SU-DHL-6 (cell line): ENCODE results near the gene EMB.
"Not testable (repeated sequence)": the region's sequence is repeated elsewhere in the genome, so short reads cannot be mapped to it uniquely, and the experiment has no call there.

Experiments used
- H2AFZ ChIP-seq: fragments of 200-600 bp; sonication (generic); 2 replicates; pipeline ENCODE4 v1.6.1; 2014; ENCODE audit warnings: low read depth, mild to moderate bottlenecking, moderate library complexity, mixed read lengths, antibody characterized with exemption, low read length; ENCODE audit not compliant: severe bottlenecking
- H3F3A ChIP-seq: fragments of 200-600 bp; shearing (Covaris generic); 2 replicates; pipeline ENCODE4 v1.6.0; 2016; ENCODE audit warnings: antibody characterized with exemption, mild to moderate bottlenecking; ENCODE audit not compliant: insufficient read depth
- H3K27ac ChIP-seq: fragments of 200-600 bp; sonication (generic); 2 replicates; pipeline ENCODE4 v1.5.1; 2016; ENCODE audit warnings: low read depth, mild to moderate bottlenecking, low read length, moderate library complexity, mixed read lengths
- H3K27me3 ChIP-seq: fragments of 200-600 bp; sonication (generic), shearing (Covaris generic); 2 replicates; pipeline ENCODE4 v1.6.0; 2014; ENCODE audit warnings: mild to moderate bottlenecking, low read length
- H3K36me3 ChIP-seq: fragments of 200-600 bp; sonication (generic); 2 replicates; pipeline ENCODE4 v1.6.1; 2014; ENCODE audit warnings: mild to moderate bottlenecking, low read length, mixed read lengths
- H3K4me2 ChIP-seq: fragments of 300-600, 200-600 bp; shearing (Covaris generic), sonication (generic); 2 replicates; pipeline ENCODE4 v1.6.0; 2014; ENCODE audit warnings: low read length, low read depth, mild to moderate bottlenecking; ENCODE audit not compliant: poor library complexity, severe bottlenecking
- H3K4me3 ChIP-seq: fragments of 200-600 bp; sonication (generic); 2 replicates; pipeline ENCODE4 v1.5.1; 2014; ENCODE audit warnings: antibody characterized with exemption, low read length, mild to moderate bottlenecking, mixed read lengths; ENCODE audit not compliant: insufficient read depth, poor library complexity, severe bottlenecking
- H3K79me2 ChIP-seq: fragments of 200-600 bp; sonication (generic); 2 replicates; pipeline ENCODE4 v1.6.1; 2014; ENCODE audit warnings: mild to moderate bottlenecking, low read length, moderate library complexity; ENCODE audit not compliant: insufficient read depth
- H3K9ac ChIP-seq: fragments of 200-600 bp; sonication (generic); 2 replicates; pipeline ENCODE4 v1.7.0; 2014; ENCODE audit warnings: mild to moderate bottlenecking, low read length
- H3K9me2 ChIP-seq: fragments of 200-600 bp; sonication (generic); replicated peaks from 2 replicates; pipeline ENCODE4 v1.6.1; 2014; ENCODE audit warnings: low read length; ENCODE audit not compliant: insufficient read depth
- H3K9me3 ChIP-seq: fragments of 200-600 bp; sonication (generic); 2 replicates; pipeline ENCODE4 v1.6.1; 2014; ENCODE audit warnings: low read length, mixed read lengths; ENCODE audit not compliant: insufficient read depth
- H4K20me1 ChIP-seq: fragments of 200-600 bp; sonication (generic); 2 replicates; pipeline ENCODE4 v1.6.1; 2014; ENCODE audit warnings: low read depth, mild to moderate bottlenecking, antibody characterized with exemption, low read length, moderate library complexity, mixed read lengths
- CTCF ChIP-seq: fragments of 200-600 bp; sonication (generic); IDR thresholded peaks from one replicate; pipeline ENCODE4 v1.5.1; 2017; ENCODE audit warnings: antibody characterized with exemption, mild to moderate bottlenecking, low read length, moderate library complexity; ENCODE audit not compliant: insufficient read depth, poor library complexity, severe bottlenecking
- EZH2phosphoT487 ChIP-seq: fragments of 200-600 bp; sonication (generic), shearing (Covaris generic); conservative IDR thresholded peaks from 2 replicates; pipeline ENCODE4 v1.6.1; 2018; ENCODE audit warnings: mild to moderate bottlenecking, antibody characterized with exemption, low read length, moderate library complexity, mixed read lengths

EMB gene

GRCh38 chr5:50415912-50416311 is 25.2 kb downstream of the EMB start:
- peaks cover 90% of the 10 kb centered on the region for H3K79me2 ChIP-seq
- no peak for TF ChIP-seq CTCF
- TF ChIP-seq EZH2phosphoT487: no peak
- H3K36me3 ChIP-seq: peaks cover 3% of the 10 kb centered on the region; the same call in 1 of the 2 replicates
- H3K9me3 ChIP-seq: no peaks in the 10 kb centered on the region
- no peak overlapping the region for H2AFZ ChIP-seq
- peak overlapping the region; percentile 45 for H3K9ac ChIP-seq
- no peaks in the 10 kb centered on the region for H4K20me1 ChIP-seq
- H3F3A ChIP-seq: peaks cover 34% of the 10 kb centered on the region
- H3K4me2 ChIP-seq: peak overlapping the region; percentile 96
- no peaks in the 10 kb centered on the region for H3K9me2 ChIP-seq
- H3K27ac ChIP-seq: peak overlapping the region; percentile 96
- peak overlapping the region; percentile 38 for H3K4me3 ChIP-seq
- no peaks in the 10 kb centered on the region for H3K27me3 ChIP-seq

DNA sequence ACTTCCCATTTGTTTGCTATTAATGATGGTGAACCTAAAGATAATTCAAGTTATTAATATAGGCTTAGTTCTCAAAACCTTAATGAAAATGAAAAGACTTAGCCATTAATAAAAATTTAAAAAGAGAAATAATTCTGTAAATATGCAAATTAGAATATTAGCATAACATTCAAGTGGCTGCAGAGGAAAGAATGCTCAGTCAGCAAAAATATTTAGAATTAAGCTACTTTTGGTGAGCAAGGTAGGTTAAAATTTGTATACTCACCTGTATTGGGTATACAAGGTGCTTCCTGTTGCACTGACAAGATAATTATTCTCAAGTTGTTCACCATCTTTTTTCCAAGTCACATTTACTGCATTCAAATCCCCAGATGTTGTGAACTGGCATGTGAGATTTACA is 30.2 kb downstream of the EMB start:
- H3K79me2 ChIP-seq: peaks cover 60% of the 10 kb centered on the region
- H2AFZ ChIP-seq, H3K4me3 ChIP-seq, H3K4me2 ChIP-seq, H3F3A ChIP-seq, H3K9me2 ChIP-seq, H3K9me3 ChIP-seq, H3K9ac ChIP-seq, H4K20me1 ChIP-seq, H3K27me3 ChIP-seq: not testable (repeated sequence)
- H3K27ac ChIP-seq: peak overlapping the region; percentile 18; the same call in 1 of the 2 replicates
- peaks cover 19% of the 10 kb centered on the region for H3K36me3 ChIP-seq

GRCh38 chr5:50406877-50407276 is 34.2 kb downstream of the EMB start:
- no peak for TF ChIP-seq EZH2phosphoT487
- no peak for TF ChIP-seq CTCF
- no peaks in the 10 kb centered on the region for H3K9me3 ChIP-seq
- no peak overlapping the region for H3K4me3 ChIP-seq
- H3K27ac ChIP-seq: no peak overlapping the region
- no peak overlapping the region for H3K4me2 ChIP-seq
- H3K79me2 ChIP-seq: peaks cover 21% of the 10 kb centered on the region; the same call in 1 of the 2 replicates
- no peak overlapping the region for H2AFZ ChIP-seq
- no peaks in the 10 kb centered on the region for H3K9me2 ChIP-seq
- no peak overlapping the region for H3K9ac ChIP-seq
- no peaks in the 10 kb centered on the region for H3F3A ChIP-seq
- no peaks in the 10 kb centered on the region for H4K20me1 ChIP-seq
- peaks cover 28% of the 10 kb centered on the region for H3K36me3 ChIP-seq
- no peaks in the 10 kb centered on the region for H3K27me3 ChIP-seq

DNA sequence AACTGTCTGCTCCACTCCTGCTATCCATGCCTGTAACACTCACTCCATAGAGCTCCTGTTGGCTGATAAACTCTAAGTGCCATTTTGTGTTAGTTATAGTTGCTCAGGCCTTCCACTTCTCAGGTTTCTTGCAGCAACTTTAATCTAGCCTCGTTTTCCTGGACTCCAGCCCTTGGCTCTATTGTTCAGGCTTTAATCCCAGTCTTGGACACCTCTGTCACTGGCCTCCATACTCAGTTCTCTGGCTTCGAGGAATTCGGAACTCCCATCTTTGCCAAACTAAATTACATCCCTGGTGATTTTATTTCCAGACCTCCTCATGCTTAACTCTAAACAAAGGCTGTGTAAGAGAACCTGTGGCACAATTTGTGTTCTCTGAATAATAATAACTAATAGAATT is 39.8 kb downstream of the EMB start:
- H3K9me2 ChIP-seq: no peaks in the 10 kb centered on the region
- peaks cover 36% of the 10 kb centered on the region; the same call in 1 of the 2 replicates for H3K36me3 ChIP-seq
- no peak overlapping the region for H3K9ac ChIP-seq
- no peak overlapping the region for H3K27ac ChIP-seq
- no peak overlapping the region for H3K4me2 ChIP-seq
- H3K79me2 ChIP-seq: no peaks in the 10 kb centered on the region
- TF ChIP-seq CTCF: no peak
- TF ChIP-seq EZH2phosphoT487: no peak
- no peak overlapping the region for H2AFZ ChIP-seq
- no peak overlapping the region for H3K4me3 ChIP-seq
- H3F3A ChIP-seq: no peaks in the 10 kb centered on the region
- no peaks in the 10 kb centered on the region for H3K9me3 ChIP-seq
- no peaks in the 10 kb centered on the region for H4K20me1 ChIP-seq
- no peaks in the 10 kb centered on the region for H3K27me3 ChIP-seq

- H3K27ac ChIP-seq, H3F3A ChIP-seq, H3K4me3 ChIP-seq, H3K9me2 ChIP-seq, H2AFZ ChIP-seq, H3K79me2 ChIP-seq, H3K9ac ChIP-seq, H3K4me2 ChIP-seq, H3K9me3 ChIP-seq, H3K27me3 ChIP-seq, H4K20me1 ChIP-seq: not testable (repeated sequence)
- H3K36me3 ChIP-seq: peaks cover 33% of the 10 kb centered on the region; the same call in 1 of the 2 replicates
These were observed 47.0 kb downstream of the EMB start for GRCh38 chr5:50393925-50394609.
